IMR-90 (cell line): Measurements from ENCODE around the gene OAF. TPM values are rescaled to one million over a fixed set of nuclear protein-coding genes. Genes with fewer than 3 reads are reported as not detected.

Experiments
- ATAC-seq: fragments of 200-7000 bp; cut with Tn5 transposase; 2 replicates; pipeline ENCODE4 v1.9.1; 2020; ENCODE audit warnings: low read depth, mild to moderate bottlenecking, moderate library complexity
- BruUV-seq: library from RNA; stranded (reverse); fragments of 400-500 nt; replicated peaks from 2 replicates; lab custom pipeline; 2021; lab: Mats Ljungman, UMichigan
- CTCF ChIA-PET: fragments of 300-600 bp; formaldehyde crosslinking; extraction: SDS; loops from one replicate; lab custom pipeline; 2021; ENCODE audit warnings: antibody characterized with exemption; lab: Yijun Ruan, JAX
- POLR2A ChIA-PET: fragments of 300-600 bp; sonication (Branson Sonifier 250); formaldehyde crosslinking; loops from one replicate; lab custom pipeline; 2022; ENCODE audit warnings: antibody characterized with exemption; ENCODE audit not compliant: unreplicated experiment; lab: Charles Lee
- DNase-seq: peaks from one replicate; pipeline ENCODE4 v3.0.0; 2013
- H2AFZ ChIP-seq: replicated peaks from 2 replicates; pipeline ENCODE3; 2013; ENCODE audit warnings: low read length, mild to moderate bottlenecking; ENCODE audit not compliant: poor library complexity
- H2AK5ac ChIP-seq: 2 replicates; pipeline ENCODE4 v1.6.1; 2013; ENCODE audit warnings: low read depth, low read length, inconsistent platforms
- H2AK9ac ChIP-seq: replicated peaks from 2 replicates; pipeline ENCODE3; 2013; ENCODE audit warnings: mild to moderate bottlenecking, low read depth, low read length, moderate library complexity; ENCODE audit not compliant: poor library complexity
- H2BK120ac ChIP-seq: 2 replicates; pipeline ENCODE4 v1.6.1; 2013; ENCODE audit warnings: low read depth, low read length, inconsistent platforms
- H2BK15ac ChIP-seq: 3 replicates; pipeline ENCODE4 v1.6.1; 2013; ENCODE audit warnings: low read depth, low read length, inconsistent platforms
- H2BK20ac ChIP-seq: 2 replicates; pipeline ENCODE4 v1.6.1; 2013; ENCODE audit warnings: low read depth, mild to moderate bottlenecking, inconsistent platforms, low read length, moderate library complexity
- H2BK5ac ChIP-seq: 2 replicates; pipeline ENCODE4 v1.6.1; 2013; ENCODE audit warnings: mild to moderate bottlenecking, low read depth, low read length, inconsistent platforms; ENCODE audit not compliant: poor library complexity, severe bottlenecking
- H3K14ac ChIP-seq: replicated peaks from 2 replicates; pipeline ENCODE4 v1.6.1; 2013; ENCODE audit warnings: low read depth, low read length, inconsistent platforms
- H3K18ac ChIP-seq: 2 replicates; pipeline ENCODE4 v1.6.1; 2013; ENCODE audit warnings: low read depth, low read length, control low read depth
- H3K23ac ChIP-seq: 2 replicates; pipeline ENCODE4 v1.6.1; 2013; ENCODE audit warnings: low read depth, low read length, inconsistent platforms
- H3K27ac ChIP-seq: 2 replicates; pipeline ENCODE4 v1.5.1; 2013; ENCODE audit warnings: mild to moderate bottlenecking, control low read depth, low read length; ENCODE audit not compliant: insufficient read depth
- H3K27me3 ChIP-seq: 2 replicates; pipeline ENCODE4 v1.6.1; 2013; ENCODE audit warnings: low read length; ENCODE audit not compliant: control insufficient read depth, insufficient read depth
- H3K36me3 ChIP-seq: 2 replicates; pipeline ENCODE4 v1.6.1; 2013; ENCODE audit warnings: low read length, mixed read lengths; ENCODE audit not compliant: control insufficient read depth, insufficient read depth
- H3K4ac ChIP-seq: 2 replicates; pipeline ENCODE4 v1.6.1; 2013; ENCODE audit warnings: low read depth, low read length, inconsistent platforms
- H3K4me1 ChIP-seq: 2 replicates; pipeline ENCODE4 v1.6.1; 2013; ENCODE audit warnings: low read length, mixed read lengths; ENCODE audit not compliant: control insufficient read depth, insufficient read depth
- H3K4me2 ChIP-seq: 2 replicates; pipeline ENCODE4 v1.6.1; 2013; ENCODE audit warnings: low read depth, mild to moderate bottlenecking, control low read depth, low read length, moderate library complexity
- H3K4me3 ChIP-seq: 2 replicates; pipeline ENCODE4 v1.5.1; 2013; ENCODE audit warnings: low read depth, mild to moderate bottlenecking, control low read depth, low read length, moderate library complexity; ENCODE audit not compliant: insufficient read depth
- H3K56ac ChIP-seq: 2 replicates; pipeline ENCODE4 v1.6.1; 2013; ENCODE audit warnings: low read length, inconsistent platforms; ENCODE audit not compliant: insufficient read depth; ENCODE audit errors: extremely low read depth
- H3K79me1 ChIP-seq, 2 experiments: 2 replicates each; pipeline ENCODE4 v1.6.1; 2013; ENCODE audit warnings: low read length in 2 of 2, inconsistent platforms in 1 of 2, low read depth in 1 of 2
- H3K9ac ChIP-seq: 2 replicates; pipeline ENCODE4 v1.6.1; 2013; ENCODE audit warnings: low read depth, low read length, control low read depth
- H3K9me1 ChIP-seq: 2 replicates; pipeline ENCODE4 v1.6.1; 2013; ENCODE audit warnings: low read length, inconsistent platforms; ENCODE audit not compliant: insufficient read depth
- H3K9me3 ChIP-seq: 2 replicates; pipeline ENCODE4 v1.6.1; 2013; ENCODE audit warnings: low read length; ENCODE audit not compliant: control insufficient read depth, insufficient read depth
- H4K20me1 ChIP-seq: 2 replicates; pipeline ENCODE4 v1.6.1; 2013; ENCODE audit warnings: low read length, inconsistent platforms; ENCODE audit not compliant: insufficient read depth
- H4K5ac ChIP-seq: 2 replicates; pipeline ENCODE4 v1.6.1; 2013; ENCODE audit warnings: mild to moderate bottlenecking, low read depth, low read length, control low read depth
- H4K8ac ChIP-seq, 2 experiments: 2 replicates each; pipeline ENCODE4 v1.6.1; 2013; ENCODE audit warnings: low read depth in 2 of 2, low read length in 2 of 2, control low read depth in 1 of 2, inconsistent platforms in 1 of 2
- H4K91ac ChIP-seq: 2 replicates; pipeline ENCODE4 v1.6.1; 2013; ENCODE audit warnings: low read depth, low read length, inconsistent platforms; ENCODE audit not compliant: insufficient read depth
- BHLHE40 ChIP-seq: fragments of 150-350 bp; IDR thresholded peaks from 2 replicates; pipeline ENCODE4 v1.6.1; 2016; ENCODE audit warnings: mild to moderate bottlenecking, low read depth, low read length
- CEBPB ChIP-seq: IDR thresholded peaks from 2 replicates; pipeline ENCODE4 v1.6.1; 2012; ENCODE audit warnings: low read depth, low read length, improper control_type of control experiment
- CHD1 ChIP-seq: IDR thresholded peaks from 2 replicates; pipeline ENCODE4 v1.6.1; 2012; ENCODE audit warnings: low read depth, low read length, improper control_type of control experiment
- FOS ChIP-seq: fragments of 150-350 bp; IDR thresholded peaks from 2 replicates; pipeline ENCODE4 v1.6.1; 2016; ENCODE audit warnings: low read depth, low read length
- MXI1 ChIP-seq: IDR thresholded peaks from 2 replicates; pipeline ENCODE4 v1.6.1; 2012; ENCODE audit warnings: low read depth, mild to moderate bottlenecking, low read length, moderate library complexity, borderline replicate concordance
- NFE2L2 ChIP-seq: fragments of 150-350 bp; IDR thresholded peaks from 2 replicates; pipeline ENCODE4 v1.6.1; 2016; ENCODE audit warnings: low read depth, mild to moderate bottlenecking, low read length
- POLR2A ChIP-seq: IDR thresholded peaks from 2 replicates; pipeline ENCODE4 v1.6.1; 2012; ENCODE audit warnings: mild to moderate bottlenecking, low read depth, low read length
- RAD21 ChIP-seq: IDR thresholded peaks from 2 replicates; pipeline ENCODE4 v1.6.1; 2012; ENCODE audit warnings: low read length, improper control_type of control experiment
- RFX5 ChIP-seq: IDR thresholded peaks from 2 replicates; pipeline ENCODE4 v1.8.0; 2012; ENCODE audit warnings: low read depth, mild to moderate bottlenecking, low read length, moderate library complexity
- SMC3 ChIP-seq: fragments of 150-350 bp; IDR thresholded peaks from 2 replicates; pipeline ENCODE4 v1.6.1; 2016; ENCODE audit warnings: low read depth, mild to moderate bottlenecking, antibody characterized with exemption, low read length, moderate library complexity
- WGBS, 2 experiments: methylation state at CpG; one replicate each; pipeline versions ENCODE4 v1.1.5 to v1.1.7; 2013; ENCODE audit warnings: missing lambda C conversion rate in 2 of 2; ENCODE audit not compliant: insufficient read length in 1 of 2; ENCODE audit errors: extremely low coverage in 2 of 2; 5-methylcytosine and 5-hydroxymethylcytosine counted together
- dilution Hi-C: fragments of 300-500 bp; cut with HindIII; formaldehyde crosslinking; loops from one replicate; pipeline ENCODE4 v1.14.3; 2018; ENCODE audit warnings: low sequenced_read_pairs; ENCODE audit not compliant: unreplicated experiment
- in situ Hi-C: fragments of 300-500 bp; cut with MboI; formaldehyde crosslinking; loops from 3 replicates; pipeline ENCODE4 v1.14.3; 2019; ENCODE audit warnings: low sequenced_read_pairs, inconsistent platforms, mixed read lengths
- intact Hi-C: fragments of 100-400 bp; cut with micrococcal nuclease; formaldehyde crosslinking; loops from 2 replicates; pipeline ENCODE4 v1.10.0; 2022
- polyA plus RNA-seq, 3 experiments: library from polyadenylated mRNA; depleted of rRNA; stranded (reverse); fragments of >200 nt; gene quantifications; 2 replicates each; pipeline ENCODE4 v1.2.3, GENCODE V29; 2012; ENCODE audit warnings: low replicate concordance in 1 of 3
- total RNA-seq: library from RNA; depleted of rRNA; stranded (reverse); fragments of >200 nt; gene quantifications from 2 replicates; pipeline ENCODE4 v1.2.3, GENCODE V29; 2012
- TF ChIP-seq, protein P1 (sequence below): conservative IDR thresholded peaks from 2 replicates; pipeline ENCODE4 v1.5.1; 2012; ENCODE audit warnings: mild to moderate bottlenecking, low read depth, low read length, improper control_type of control experiment
- TF ChIP-seq, protein P2 (sequence below): fragments of 150-350 bp; IDR thresholded peaks from 2 replicates; pipeline ENCODE4 v1.6.1; 2017; ENCODE audit warnings: mild to moderate bottlenecking, antibody characterized with exemption, low read length, low read depth
- TF ChIP-seq, protein P3 (sequence below): fragments of 150-350 bp; IDR thresholded peaks from 2 replicates; pipeline ENCODE4 v1.6.1; 2016; ENCODE audit warnings: low read depth, mild to moderate bottlenecking, low read length, moderate library complexity, borderline replicate concordance

OAF gene
- total and polyA plus RNA-seq, 2 of the 4 experiments (the other 2 are of a cell fraction): 9.9 to 42.0 TPM

DNA sequence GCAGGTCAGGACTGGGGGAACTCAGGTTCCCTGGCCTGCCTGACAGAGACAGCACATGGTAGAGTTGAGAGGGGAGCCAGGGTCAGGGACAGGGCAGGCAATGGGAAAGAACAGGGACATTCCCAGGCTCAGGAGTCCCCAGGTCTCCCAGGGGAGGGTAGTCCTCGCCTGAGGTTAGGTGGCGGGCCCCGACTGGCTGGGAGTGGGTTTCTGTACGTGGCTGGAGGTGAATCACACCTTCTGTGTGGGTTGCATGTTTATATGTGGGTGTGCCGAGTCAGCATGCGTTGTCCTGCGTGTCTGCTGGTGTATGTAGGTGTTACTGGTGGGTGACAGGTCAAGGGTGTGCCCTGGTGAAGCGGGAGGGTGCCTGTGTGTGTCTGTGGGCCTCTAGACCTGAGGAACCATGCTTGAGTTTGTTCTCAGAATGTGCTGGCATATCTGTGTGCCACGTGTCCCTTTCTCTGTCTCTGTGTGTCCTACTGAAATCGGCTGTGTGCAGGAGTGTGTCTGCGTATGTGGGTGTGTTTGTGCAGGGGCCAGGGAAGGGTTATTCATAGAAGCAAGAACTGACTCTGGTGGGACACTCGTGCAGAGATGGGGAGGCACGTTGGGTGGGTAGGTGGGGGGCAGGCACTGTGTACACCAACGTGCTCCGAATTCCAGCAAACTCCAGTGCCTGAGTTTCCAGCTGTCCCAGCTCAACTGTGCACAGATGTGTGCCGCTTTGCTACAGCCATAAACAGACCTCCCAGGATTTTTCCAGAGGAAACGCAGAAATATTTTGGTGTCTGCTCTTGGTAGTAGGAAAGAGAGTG is 23.8 kb upstream of the OAF start:
- no TSS peak for BruUV-seq
- TF ChIP-seq, protein P1, sequence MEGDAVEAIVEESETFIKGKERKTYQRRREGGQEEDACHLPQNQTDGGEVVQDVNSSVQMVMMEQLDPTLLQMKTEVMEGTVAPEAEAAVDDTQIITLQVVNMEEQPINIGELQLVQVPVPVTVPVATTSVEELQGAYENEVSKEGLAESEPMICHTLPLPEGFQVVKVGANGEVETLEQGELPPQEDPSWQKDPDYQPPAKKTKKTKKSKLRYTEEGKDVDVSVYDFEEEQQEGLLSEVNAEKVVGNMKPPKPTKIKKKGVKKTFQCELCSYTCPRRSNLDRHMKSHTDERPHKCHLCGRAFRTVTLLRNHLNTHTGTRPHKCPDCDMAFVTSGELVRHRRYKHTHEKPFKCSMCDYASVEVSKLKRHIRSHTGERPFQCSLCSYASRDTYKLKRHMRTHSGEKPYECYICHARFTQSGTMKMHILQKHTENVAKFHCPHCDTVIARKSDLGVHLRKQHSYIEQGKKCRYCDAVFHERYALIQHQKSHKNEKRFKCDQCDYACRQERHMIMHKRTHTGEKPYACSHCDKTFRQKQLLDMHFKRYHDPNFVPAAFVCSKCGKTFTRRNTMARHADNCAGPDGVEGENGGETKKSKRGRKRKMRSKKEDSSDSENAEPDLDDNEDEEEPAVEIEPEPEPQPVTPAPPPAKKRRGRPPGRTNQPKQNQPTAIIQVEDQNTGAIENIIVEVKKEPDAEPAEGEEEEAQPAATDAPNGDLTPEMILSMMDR: no peak
- no peak; the same call in 1 of the 2 replicates for TF ChIP-seq NFE2L2
- TF ChIP-seq RFX5: no peak
- TF ChIP-seq, protein P2, sequence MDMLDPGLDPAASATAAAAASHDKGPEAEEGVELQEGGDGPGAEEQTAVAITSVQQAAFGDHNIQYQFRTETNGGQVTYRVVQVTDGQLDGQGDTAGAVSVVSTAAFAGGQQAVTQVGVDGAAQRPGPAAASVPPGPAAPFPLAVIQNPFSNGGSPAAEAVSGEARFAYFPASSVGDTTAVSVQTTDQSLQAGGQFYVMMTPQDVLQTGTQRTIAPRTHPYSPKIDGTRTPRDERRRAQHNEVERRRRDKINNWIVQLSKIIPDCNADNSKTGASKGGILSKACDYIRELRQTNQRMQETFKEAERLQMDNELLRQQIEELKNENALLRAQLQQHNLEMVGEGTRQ: no peak
- TF ChIP-seq CHD1: no peak
- no peak for TF ChIP-seq POLR2A
- peak; percentile 53; the same call in 1 of the 2 replicates for TF ChIP-seq FOS
- TF ChIP-seq, protein P3, sequence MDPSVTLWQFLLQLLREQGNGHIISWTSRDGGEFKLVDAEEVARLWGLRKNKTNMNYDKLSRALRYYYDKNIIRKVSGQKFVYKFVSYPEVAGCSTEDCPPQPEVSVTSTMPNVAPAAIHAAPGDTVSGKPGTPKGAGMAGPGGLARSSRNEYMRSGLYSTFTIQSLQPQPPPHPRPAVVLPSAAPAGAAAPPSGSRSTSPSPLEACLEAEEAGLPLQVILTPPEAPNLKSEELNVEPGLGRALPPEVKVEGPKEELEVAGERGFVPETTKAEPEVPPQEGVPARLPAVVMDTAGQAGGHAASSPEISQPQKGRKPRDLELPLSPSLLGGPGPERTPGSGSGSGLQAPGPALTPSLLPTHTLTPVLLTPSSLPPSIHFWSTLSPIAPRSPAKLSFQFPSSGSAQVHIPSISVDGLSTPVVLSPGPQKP: no peak
- 0 out of 2 replicates have a peak, but pooled peaks have one; percentile 10 for TF ChIP-seq BHLHE40
- TF ChIP-seq MXI1: no peak
- TF ChIP-seq RAD21: no peak
- TF ChIP-seq SMC3: no peak
- TF ChIP-seq CEBPB: no peak

More for the DNA sequence above, 23.8 kb upstream of the OAF start:
- Histone ChIP-seq H3K79me1 (no peaks in the 10 kb centered on the region), H4K8ac (peak overlapping the region; percentile 7 to 32; a peak in 2 of 4 replicates), H3K56ac (no peak overlapping the region), H3K4me1 (peaks cover 16% of the 10 kb centered on the region), H4K5ac (peak overlapping the region; percentile 32; the same call in 1 of the 2 replicates), H3K14ac (0 out of 2 replicates have a peak overlapping the region, but pooled peaks have one; percentile 1), H2AK5ac (peak overlapping the region; percentile 72), H4K20me1 (no peaks in the 10 kb centered on the region), H3K36me3 (no peaks in the 10 kb centered on the region), H3K9me3 (no peaks in the 10 kb centered on the region), H4K91ac (no peak overlapping the region), H3K4me2 (peak overlapping the region; percentile 28; the same call in 1 of the 2 replicates), H3K9ac (peak overlapping the region; percentile 33; the same call in 1 of the 2 replicates), H3K4ac (peak overlapping the region; percentile 35; the same call in 1 of the 2 replicates), H3K23ac (no peak overlapping the region), H2BK20ac (no peak overlapping the region), H2BK5ac (no peak overlapping the region), H3K18ac (peak overlapping the region; percentile 37; the same call in 1 of the 2 replicates), H3K9me1 (0 out of 2 replicates have a peak, but pooled peaks cover 6% of the 10 kb centered on the region), H3K27ac (peak overlapping the region; percentile 43; the same call in 1 of the 2 replicates), H2BK15ac (no peak overlapping the region), H2AK9ac (peak overlapping the region; percentile 65), H2BK120ac (peak overlapping the region; percentile 20; the same call in 1 of the 2 replicates), H3K27me3 (peaks cover 18% of the 10 kb centered on the region), H3K4me3 (no peak overlapping the region), H2AFZ (peak overlapping the region; percentile 79)
- dilution Hi-C loops: no loop called here
- ChIA-PET POLR2A (no interaction called here), CTCF (interaction anchor here (0.6 to 1.5 kb wide), 2 partner anchors 18 to 871 kb away, joined by 3 read pairs; no protein-coding TSS in a partner anchor)
- in situ Hi-C loops: no loop called here
- peak; percentile 61 for DNase-seq
- intact Hi-C loops: no loop called here
- WGBS, 2 experiments: 50% methylated on average over 11 of the region's 17 CpGs; no CpG with 5 or more reads in 1 of the 2 experiments
- ATAC-seq: peak; percentile 50
